ENCODE measurements around the gene CRADD. TPM values are rescaled to one million over a fixed set of nuclear protein-coding genes. Genes with fewer than 3 reads are reported as not detected.

The CRADD gene
- total RNA-seq, 2 donors from 2014 or later: 9.6 to 10.1 TPM

DNA sequence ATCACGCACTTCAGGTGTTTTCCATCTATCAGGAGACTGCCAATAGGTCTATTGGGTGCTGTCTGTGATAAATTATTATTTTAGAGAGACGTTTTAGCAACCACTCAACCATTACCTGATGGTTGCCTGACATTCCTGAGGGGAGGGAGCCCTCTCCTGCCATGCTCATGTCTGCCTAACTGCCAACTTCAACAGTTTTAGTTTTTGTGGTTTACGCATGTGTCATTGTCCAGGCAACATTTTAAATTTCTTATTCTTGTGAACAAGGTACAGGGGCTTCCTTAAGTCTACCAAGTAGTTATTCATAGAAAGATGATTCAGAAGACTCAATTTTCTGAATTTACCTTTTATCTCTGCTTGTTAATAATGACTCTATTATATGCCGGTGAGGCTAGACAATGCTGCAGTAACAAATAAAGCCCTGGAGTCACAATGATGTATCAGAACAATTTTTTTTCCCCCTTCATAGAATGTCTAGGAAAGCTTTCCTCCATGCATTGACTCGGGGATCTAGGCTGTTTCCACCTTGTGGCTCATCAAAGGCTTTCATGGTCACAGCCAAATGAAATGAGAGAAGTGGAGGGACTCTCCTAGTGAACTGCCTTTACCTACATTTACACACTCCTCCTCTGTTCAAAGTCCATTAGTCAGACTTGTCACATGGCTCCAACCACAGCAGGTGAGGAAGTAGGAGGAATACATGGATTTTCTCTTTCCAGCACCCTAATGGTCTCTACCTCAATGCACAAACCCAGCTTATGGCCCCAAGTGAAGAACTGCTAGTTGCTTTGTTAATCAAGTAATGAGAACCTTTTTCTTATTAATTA lies 225.8 kb downstream of the CRADD start:
- Mint-ChIP-seq H3K36me3 (peaks cover 5 to 8% of the 10 kb centered on the region in 2 donors), H3K9me3 (peaks cover 0 to 11% of the 10 kb centered on the region in 2 donors), H3K27ac (no peak overlapping the region)
- no peak for ATAC-seq
- no peak for DNase-seq (ENCODE audit: low spot score in 2 of 2)

DNA sequence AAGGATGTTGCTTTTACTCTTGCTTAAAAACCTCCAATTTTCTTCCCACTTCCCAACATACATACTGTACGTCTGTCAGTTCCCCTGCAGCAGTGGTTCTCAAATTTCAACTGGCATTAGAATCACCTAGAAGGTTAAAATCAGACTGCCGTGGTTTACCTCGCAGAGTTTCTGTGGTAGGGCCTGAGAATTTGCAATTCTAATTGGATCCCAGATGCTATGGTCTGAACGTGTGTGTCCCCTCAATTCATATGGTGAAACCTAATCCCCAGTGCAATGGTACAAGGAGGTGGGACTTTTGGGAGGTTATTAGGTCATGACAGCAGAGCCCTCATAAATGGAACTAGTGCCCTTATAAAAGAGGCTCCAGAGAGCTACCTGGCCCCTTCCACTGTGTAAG lies 226.9 kb downstream of the CRADD start:
- no peak for ATAC-seq
- Mint-ChIP-seq H3K9me3 (peaks cover 0 to 9% of the 10 kb centered on the region in 2 donors), H3K36me3 (peaks cover 5 to 8% of the 10 kb centered on the region in 2 donors), H3K27ac (no peak overlapping the region)
- no peak for DNase-seq (ENCODE audit: low spot score in 2 of 2)

DNA sequence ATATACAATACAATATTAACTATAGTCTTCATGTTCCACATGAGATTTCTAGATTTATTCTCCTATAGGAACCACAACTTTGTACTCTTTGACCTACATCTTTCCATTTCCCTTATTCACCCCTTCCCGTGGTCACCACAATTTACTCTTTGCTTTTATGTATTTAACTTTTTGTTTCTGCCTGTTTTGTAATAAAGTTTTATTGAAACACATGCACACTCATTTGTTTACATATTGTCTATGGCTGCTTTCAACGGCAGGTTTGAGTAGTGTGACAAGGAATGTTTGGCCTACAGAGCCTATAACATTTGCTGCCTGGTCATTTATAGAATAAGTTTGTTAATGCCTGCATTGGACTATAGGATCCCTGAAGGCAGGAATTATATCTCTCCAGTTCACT lies 231.1 kb downstream of the CRADD start:
- Mint-ChIP-seq H3K36me3 (no peaks in the 10 kb centered on the region), H3K9me3 (no peaks in the 10 kb centered on the region), H3K27ac (no peak overlapping the region)
- ATAC-seq (no peak), DNase-seq (ENCODE audit: low spot score in 2 of 2) (no peak)

DNA sequence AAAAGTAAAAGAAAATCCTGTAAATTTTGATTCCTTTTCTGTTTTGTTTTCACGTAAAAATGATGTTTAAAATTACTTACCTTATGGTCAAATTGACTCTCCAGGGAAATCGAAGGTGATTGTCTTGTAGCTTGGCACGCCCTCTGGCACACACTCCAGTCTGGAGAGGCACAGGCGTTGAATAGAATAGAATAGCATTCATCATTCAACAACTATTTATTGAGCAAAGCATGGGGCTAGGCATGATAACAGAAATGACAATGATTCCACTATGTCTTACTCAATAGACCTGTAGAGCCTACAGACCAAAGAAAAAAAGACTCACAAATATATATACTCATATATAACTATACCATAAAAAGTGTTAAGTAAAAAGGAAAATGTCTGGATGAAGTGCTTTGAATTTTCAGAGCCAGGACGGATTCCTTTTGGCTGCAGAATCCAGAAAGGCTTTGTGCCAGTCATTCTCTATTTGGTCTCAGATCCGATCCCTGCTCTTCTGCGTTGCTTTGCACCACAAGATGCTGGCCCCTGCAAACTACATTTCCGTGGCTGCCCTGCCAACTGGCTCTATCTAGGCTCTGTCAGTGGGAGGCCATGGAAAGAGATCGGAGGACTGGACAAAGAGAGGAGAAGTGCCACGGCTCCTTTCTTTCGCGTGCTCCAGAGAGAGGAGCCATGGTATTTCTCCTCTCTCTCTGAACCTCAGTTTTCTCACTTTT lies 231.8 kb downstream of the CRADD start:
- DNase-seq (ENCODE audit: low spot score in 2 of 2): no peak
- Mint-ChIP-seq H3K27ac (no peak overlapping the region), H3K9me3 (no peaks in the 10 kb centered on the region), H3K36me3 (no peaks in the 10 kb centered on the region)
- ATAC-seq: no peak

DNA sequence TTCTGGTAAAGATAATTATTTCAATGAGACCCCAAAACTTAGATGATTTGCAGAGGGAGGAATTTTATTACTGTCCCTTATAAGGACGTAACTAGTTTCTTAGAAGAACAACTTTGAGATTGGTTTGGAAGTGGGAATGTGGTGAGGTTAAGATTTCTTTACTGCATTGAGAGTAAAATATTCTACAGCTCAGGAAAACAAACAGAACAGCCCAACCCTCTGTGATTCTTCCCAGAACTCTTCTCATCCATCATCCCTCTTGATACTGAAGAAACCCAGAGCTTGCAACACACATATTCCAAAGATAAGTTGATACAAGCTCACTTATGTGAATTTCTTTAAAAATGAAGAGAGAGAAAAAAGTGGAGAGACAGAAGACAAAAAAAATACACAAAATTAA lies 234.2 kb downstream of the CRADD start:
- Mint-ChIP-seq H3K36me3 (no peaks in the 10 kb centered on the region), H3K27ac (no peak overlapping the region), H3K9me3 (no peaks in the 10 kb centered on the region)
- no peak for DNase-seq (ENCODE audit: low spot score in 2 of 2)
- no peak for ATAC-seq

DNA sequence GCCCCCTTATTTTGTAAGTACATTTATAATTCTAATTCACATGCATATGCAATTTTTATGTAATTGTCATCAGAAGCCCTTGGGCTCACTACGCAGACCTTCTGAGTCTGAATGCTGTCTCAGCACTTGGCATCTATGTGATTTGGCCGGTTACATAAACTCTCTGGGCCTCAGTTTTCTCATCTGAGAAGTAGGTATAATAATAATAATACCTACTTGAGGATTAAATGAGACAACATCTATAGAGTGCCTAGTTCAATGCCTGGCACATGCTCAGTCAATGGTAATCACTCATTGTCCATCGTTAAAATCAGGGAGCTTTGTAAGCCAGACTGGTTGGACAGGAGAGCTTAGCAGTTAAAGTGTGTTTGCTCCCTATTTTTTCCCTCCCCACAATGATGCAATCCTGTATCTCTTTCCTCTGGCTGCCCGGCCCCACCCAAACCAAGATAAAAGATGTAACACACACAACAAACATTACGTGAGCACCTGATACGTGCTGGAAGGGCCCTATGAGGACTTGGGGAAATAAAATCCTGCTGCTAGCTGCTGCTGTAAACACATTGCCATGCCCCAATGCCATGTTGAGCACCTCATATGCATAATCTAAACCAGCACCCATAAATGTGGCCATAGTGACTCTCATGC lies 235.0 kb downstream of the CRADD start:
- ATAC-seq (no peak), DNase-seq (ENCODE audit: low spot score in 2 of 2) (no peak)
- Mint-ChIP-seq H3K27ac (no peak overlapping the region), H3K36me3 (no peaks in the 10 kb centered on the region), H3K9me3 (no peaks in the 10 kb centered on the region)

DNA sequence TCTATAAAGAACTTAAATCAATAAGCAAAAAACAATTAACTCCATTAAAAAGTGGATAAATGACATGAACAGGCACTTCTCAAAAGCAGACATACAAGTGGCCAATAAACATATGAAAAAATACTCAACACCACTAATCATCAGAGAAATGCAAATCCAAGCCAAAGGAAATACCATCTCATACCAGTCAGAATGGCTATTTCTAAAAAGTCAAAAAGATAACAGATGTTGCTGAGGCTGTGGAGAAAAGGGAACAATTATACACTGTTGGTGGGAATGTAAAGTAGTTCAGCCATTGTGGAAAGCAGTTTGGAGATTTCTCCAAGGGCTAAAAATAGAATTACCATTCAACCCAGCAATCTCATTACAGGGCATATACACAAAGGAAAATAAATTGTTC lies 236.7 kb downstream of the CRADD start:
- no peaks in the 10 kb centered on the region for H3K9me3 Mint-ChIP-seq
- ATAC-seq (no peak), DNase-seq (ENCODE audit: low spot score in 2 of 2) (no peak)
- H3K27ac Mint-ChIP-seq: no peak overlapping the region
- no peaks in the 10 kb centered on the region for H3K36me3 Mint-ChIP-seq

DNA sequence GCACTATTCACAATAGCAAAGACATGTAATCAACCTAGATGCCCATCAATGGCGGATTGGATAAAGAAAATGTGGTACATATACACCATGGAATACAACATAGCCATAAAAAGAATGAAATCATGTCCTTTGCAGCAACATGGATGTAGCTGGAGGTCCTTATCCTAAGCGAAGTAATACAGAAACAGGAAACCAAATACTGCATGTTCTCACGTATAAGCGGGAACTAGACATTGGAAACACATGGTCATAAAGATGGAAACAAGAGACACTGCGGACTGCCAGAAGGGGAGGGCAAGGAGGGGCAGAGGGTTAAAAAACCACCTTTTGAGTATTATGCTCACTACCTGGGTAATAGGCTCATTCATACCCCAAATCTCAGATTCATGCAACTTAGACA lies 237.1 kb downstream of the CRADD start:
- H3K27ac Mint-ChIP-seq: no peak overlapping the region
- ATAC-seq (no peak), DNase-seq (ENCODE audit: low spot score in 2 of 2) (no peak)
- no peaks in the 10 kb centered on the region for H3K36me3 Mint-ChIP-seq
- no peaks in the 10 kb centered on the region for H3K9me3 Mint-ChIP-seq

DNA sequence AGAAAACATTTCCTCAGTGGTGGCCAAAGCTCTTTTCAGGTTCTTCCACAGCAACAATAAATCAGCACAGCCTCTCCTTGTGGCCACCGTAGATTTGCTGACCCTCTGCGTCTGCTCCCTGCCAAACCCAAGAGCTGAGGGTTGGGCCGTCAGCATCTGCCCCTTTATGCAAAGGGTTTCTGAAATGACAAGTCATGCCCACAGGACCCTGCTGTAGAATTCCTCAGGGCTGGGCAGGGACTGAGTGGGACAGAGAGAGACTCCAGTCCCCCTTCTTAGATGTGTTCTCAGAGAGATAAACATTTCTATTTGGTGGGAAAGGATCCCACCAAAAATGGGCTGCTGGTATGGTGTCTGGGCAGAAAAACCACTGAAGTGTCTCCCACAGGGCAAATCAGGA lies 238.2 kb downstream of the CRADD start:
- no peak overlapping the region for H3K27ac Mint-ChIP-seq
- H3K9me3 Mint-ChIP-seq: no peaks in the 10 kb centered on the region
- ATAC-seq (no peak), DNase-seq (ENCODE audit: low spot score in 2 of 2) (no peak)
- H3K36me3 Mint-ChIP-seq: no peaks in the 10 kb centered on the region

DNA sequence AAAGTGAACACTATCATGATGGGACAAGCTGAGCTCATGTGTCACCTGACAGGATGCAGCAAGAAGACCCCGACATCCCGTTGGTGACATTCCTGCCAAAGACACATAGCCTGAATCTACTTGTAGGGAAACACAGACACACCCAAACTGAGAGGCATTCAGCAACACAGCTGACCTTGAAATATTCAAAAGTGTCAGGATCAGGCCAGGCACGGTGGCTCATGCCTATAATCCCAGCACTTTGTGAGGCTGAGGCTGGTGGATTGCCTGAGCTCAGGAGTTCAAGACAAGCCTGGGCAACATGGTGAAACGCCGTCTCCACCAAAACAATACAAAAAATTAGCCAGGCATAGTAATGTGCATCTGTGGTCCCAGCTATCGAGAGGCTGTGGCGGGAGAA lies 239.2 kb downstream of the CRADD start:
- ATAC-seq (no peak), DNase-seq (ENCODE audit: low spot score in 2 of 2) (no peak)
- H3K27ac Mint-ChIP-seq: no peak overlapping the region
- H3K9me3 Mint-ChIP-seq: no peaks in the 10 kb centered on the region
- no peaks in the 10 kb centered on the region for H3K36me3 Mint-ChIP-seq

DNA sequence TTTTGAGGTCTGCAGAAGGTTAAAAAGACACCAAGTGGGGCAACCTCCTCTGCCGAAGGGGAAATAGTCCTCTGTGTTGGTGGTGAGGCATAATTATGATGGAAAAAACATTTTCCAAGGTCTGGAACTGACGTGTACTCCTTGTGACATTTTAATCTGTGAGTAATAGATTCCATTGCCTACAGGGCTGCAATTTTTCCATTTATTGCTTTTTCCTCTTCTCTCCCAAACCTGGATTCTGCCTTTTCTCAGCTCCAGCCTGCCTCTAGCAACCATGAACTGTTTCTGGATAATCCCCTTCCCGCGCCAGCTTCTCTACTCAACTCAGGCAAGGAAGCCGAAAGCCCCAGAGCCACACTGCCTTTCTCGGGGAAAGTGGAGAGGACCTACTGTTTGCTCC lies 241.1 kb downstream of the CRADD start:
- Mint-ChIP-seq H3K27ac (no peak overlapping the region), H3K9me3 (no peaks in the 10 kb centered on the region), H3K36me3 (no peaks in the 10 kb centered on the region)
- DNase-seq (ENCODE audit: low spot score in 2 of 2): no peak
- no peak for ATAC-seq

DNA sequence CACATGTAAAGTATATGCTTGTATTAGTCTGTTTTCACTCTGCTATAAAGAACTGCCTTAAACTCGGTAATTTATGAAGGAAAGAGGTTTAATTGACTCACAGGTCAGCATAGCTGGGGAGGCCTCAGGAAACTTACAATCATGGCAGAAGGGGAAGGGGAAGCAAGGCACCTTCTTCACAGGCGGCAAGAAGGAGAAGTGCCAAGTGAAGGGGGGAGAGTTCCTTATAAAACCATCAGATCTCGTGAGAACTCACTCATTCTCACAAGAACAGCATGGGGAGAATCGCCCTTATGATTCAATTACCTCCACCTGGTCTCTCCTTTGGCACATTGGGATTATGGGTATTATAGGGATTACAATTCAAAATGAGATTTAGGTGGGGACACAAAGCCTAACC lies 241.7 kb downstream of the CRADD start:
- H3K27ac Mint-ChIP-seq: no peak overlapping the region
- no peaks in the 10 kb centered on the region for H3K9me3 Mint-ChIP-seq
- no peak for ATAC-seq
- H3K36me3 Mint-ChIP-seq: no peaks in the 10 kb centered on the region
- DNase-seq (ENCODE audit: low spot score in 2 of 2): no peak

DNA sequence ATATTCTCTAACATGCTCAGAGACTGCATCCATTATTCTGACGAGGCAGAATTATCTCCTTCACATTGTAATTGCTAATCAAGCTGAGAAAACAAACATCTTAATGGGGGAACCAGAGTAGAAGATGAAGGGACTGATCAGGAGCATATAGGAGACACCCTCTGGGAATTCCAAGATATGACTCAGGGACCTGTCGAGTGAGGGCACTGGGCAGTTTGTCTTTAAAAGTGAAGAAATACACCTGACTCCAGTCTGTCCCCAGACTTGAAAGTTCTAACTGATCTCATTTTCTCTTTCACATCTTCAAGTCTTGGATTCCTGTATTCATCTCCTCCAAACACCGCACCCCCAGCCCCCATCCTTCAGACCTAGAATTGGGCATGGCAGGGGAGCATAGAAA lies 244.3 kb downstream of the CRADD start:
- peaks cover 8 to 10% of the 10 kb centered on the region in 2 donors for H3K36me3 Mint-ChIP-seq
- H3K9me3 Mint-ChIP-seq: peaks cover 7 to 10% of the 10 kb centered on the region in 2 donors
- ATAC-seq (no peak), DNase-seq (ENCODE audit: low spot score in 2 of 2) (no peak)
- H3K27ac Mint-ChIP-seq: no peak overlapping the region

DNA sequence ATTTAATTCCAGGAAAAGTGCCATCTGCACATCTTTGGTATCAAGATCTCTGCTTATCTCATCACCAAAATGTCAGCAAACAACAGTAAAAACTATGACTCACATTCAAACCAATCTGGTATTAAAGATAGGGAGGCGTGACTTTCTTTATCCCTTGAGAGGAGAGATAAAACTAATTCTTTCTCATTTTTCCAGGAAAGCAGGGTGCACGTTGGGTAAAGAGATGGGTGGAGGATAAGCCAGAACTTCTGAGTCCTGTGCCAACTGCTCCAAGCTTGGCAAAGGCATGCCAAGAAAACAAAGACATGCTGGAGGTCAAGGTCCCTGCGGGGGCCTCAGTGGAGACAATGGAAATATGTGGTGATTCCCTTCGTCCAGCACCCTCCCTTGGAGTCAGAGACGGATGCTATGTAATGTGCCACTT lies 245.4 kb downstream of the CRADD start:
- ATAC-seq: no peak
- DNase-seq (ENCODE audit: low spot score in 2 of 2): no peak
- H3K36me3 Mint-ChIP-seq: peaks cover 8 to 10% of the 10 kb centered on the region in 2 donors
- H3K9me3 Mint-ChIP-seq: peaks cover 7 to 15% of the 10 kb centered on the region in 2 donors
- H3K27ac Mint-ChIP-seq: no peak overlapping the region

DNA sequence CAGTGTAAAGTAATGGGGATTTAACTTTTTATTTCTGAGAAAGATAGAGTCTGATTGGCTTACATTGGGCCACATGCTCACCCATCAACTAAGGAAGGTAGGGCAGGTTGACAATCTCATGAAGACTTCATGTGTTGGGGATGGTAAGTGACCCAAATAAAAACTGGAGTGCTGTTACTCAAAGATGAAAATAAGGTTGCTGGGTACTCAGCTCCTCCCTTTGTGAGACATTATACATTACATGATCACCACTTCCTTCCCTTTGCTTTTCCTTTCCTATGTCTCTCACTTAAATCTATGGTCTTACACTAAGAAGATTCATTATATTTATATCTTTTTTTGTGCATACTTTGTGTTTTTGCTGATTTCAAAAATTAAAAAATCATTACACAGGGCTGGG lies 247.2 kb downstream of the CRADD start:
- ATAC-seq (no peak), DNase-seq (ENCODE audit: low spot score in 2 of 2) (no peak)
- Mint-ChIP-seq H3K27ac (no peak overlapping the region), H3K9me3 (peaks cover 7 to 15% of the 10 kb centered on the region in 2 donors), H3K36me3 (peaks cover 8 to 10% of the 10 kb centered on the region in 2 donors)

DNA sequence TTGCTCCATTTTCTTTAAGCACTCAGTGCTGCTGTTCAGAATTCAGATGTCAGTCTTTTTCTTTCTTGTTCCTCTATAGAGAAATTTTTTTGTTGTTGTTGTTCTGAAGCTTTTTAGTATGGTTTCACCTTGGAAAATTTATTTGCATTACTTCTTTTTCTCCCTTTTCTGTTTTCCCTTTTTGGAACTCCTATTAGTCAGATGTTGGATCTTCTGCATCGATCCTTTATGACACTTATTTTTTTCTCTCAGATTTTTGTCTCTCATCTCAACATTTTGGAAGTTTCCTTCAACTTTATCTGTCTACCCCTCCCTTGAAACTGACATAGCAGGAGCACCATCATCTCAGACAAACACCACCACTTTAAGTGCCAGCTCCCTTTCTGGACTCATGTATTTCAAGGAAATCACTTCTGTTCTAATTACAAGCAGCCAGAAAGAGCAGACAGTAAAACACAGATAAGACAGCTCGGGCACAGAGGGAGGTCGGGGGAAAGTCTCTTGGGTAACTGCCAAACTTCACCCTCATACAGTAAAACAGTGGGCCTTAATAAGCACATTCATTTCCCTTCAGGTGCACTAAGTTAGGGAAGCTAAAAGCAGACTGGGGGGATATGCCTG lies 248.5 kb downstream of the CRADD start:
- Mint-ChIP-seq H3K9me3 (peaks cover 7 to 15% of the 10 kb centered on the region in 2 donors), H3K36me3 (peaks cover 8 to 10% of the 10 kb centered on the region in 2 donors), H3K27ac (no peak overlapping the region)
- no peak for ATAC-seq
- no peak for DNase-seq (ENCODE audit: low spot score in 2 of 2)

DNA sequence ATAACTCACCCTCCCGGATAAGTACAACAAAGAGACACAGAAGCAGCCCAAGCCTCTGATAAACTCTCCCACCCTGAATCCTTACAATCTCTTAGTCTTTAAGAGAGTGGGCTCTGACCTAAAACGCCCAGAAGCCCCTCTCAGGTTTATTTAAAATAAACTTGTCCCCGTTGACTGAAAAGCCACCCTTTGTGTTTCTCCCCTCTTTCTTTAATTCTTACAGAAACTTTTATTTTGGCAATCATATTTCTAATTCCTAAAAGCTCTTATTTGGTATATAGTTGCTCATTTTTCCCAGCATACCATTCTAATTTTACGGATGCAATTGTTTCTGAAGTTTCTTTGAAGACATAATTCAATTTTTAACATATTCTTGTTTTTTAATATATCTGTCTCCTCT lies 249.1 kb downstream of the CRADD start:
- peaks cover 8 to 10% of the 10 kb centered on the region in 2 donors for H3K36me3 Mint-ChIP-seq
- H3K9me3 Mint-ChIP-seq: peaks cover 7 to 15% of the 10 kb centered on the region in 2 donors
- DNase-seq (ENCODE audit: low spot score in 2 of 2): no peak
- no peak overlapping the region for H3K27ac Mint-ChIP-seq
- no peak for ATAC-seq

Data from activated naive CD4-positive, alpha-beta T cell treated with anti-CD3 and anti-CD28 coated beads, Interleukin-2, amount 50 U/mL, for 72 hours (primary cell).